Panc1 (cell line): Measurements from ENCODE around the gene FCF1. TPM values are rescaled to one million over a fixed set of nuclear protein-coding genes. Genes with fewer than 3 reads are reported as not detected.

Experiments
- ATAC-seq: fragments of 200-7000 bp; cut with Tn5 transposase; 2 replicates; pipeline ENCODE4 v1.9.1; 2020; ENCODE audit warnings: mild to moderate bottlenecking, moderate library complexity
- BruUV-seq: library from RNA; stranded (reverse); fragments of 400-500 nt; replicated peaks from 2 replicates; lab custom pipeline; 2021; lab: Mats Ljungman, UMichigan
- CTCF ChIA-PET: fragments of 300-600 bp; sonication (Branson Sonifier 250); formaldehyde crosslinking; loops from one replicate; lab custom pipeline; 2022; ENCODE audit warnings: antibody characterized with exemption; lab: Charles Lee
- POLR2A ChIA-PET: fragments of 300-600 bp; sonication (Branson Sonifier 250); formaldehyde crosslinking; loops from one replicate; lab custom pipeline; 2022; ENCODE audit warnings: antibody characterized with exemption; lab: Charles Lee
- DNase-seq: peaks from one replicate; pipeline ENCODE4 v3.0.0-alpha.2; 2010; ENCODE audit warnings: low read depth, low spot score
- H3K27ac ChIP-seq: 2 replicates; pipeline ENCODE4 v1.5.1; 2011; ENCODE audit warnings: mild to moderate bottlenecking, low read length, inconsistent platforms
- H3K27me3 ChIP-seq: fragments of 200-500 bp; sonication (Bioruptor generic); 2 replicates; pipeline ENCODE4 v1.6.0; 2014; ENCODE audit warnings: low read length, inconsistent platforms; ENCODE audit not compliant: control insufficient read depth, insufficient read depth
- H3K36me3 ChIP-seq: fragments of 200-500 bp; sonication (Bioruptor generic); 2 replicates; pipeline ENCODE4 v1.5.1; 2014; ENCODE audit warnings: inconsistent platforms, mild to moderate bottlenecking, low read length, moderate library complexity; ENCODE audit not compliant: control insufficient read depth, insufficient read depth
- H3K4me1 ChIP-seq: 2 replicates; pipeline ENCODE4 v1.5.1; 2011; ENCODE audit warnings: inconsistent platforms, mild to moderate bottlenecking, low read length, moderate library complexity; ENCODE audit not compliant: control insufficient read depth, insufficient read depth
- H3K4me3 ChIP-seq, 2 experiments: 2 replicates each; pipeline ENCODE4 v1.5.1; 2011 to 2012; ENCODE audit warnings: low read depth in 2 of 2, low read length in 2 of 2, mild to moderate bottlenecking in 2 of 2, inconsistent platforms in 1 of 2, moderate library complexity in 1 of 2
- H3K9me3 ChIP-seq: fragments of 200-500 bp; sonication (Bioruptor generic); 2 replicates; pipeline ENCODE4 v1.5.1; 2014; ENCODE audit warnings: low read depth, mild to moderate bottlenecking, inconsistent platforms, low read length, moderate library complexity; ENCODE audit not compliant: control insufficient read depth, insufficient read depth
- POLR2AphosphoS5 ChIP-seq: IDR thresholded peaks from 2 replicates; pipeline ENCODE4 v1.6.1; 2012; ENCODE audit warnings: mild to moderate bottlenecking, low read depth, low read length, moderate library complexity
- SIN3A ChIP-seq: IDR thresholded peaks from 2 replicates; pipeline ENCODE4 v1.6.1; 2012; ENCODE audit warnings: low read depth, mild to moderate bottlenecking, low read length, moderate library complexity, borderline replicate concordance; ENCODE audit not compliant: insufficient read depth
- TCF7L2 ChIP-seq: IDR thresholded peaks from 2 replicates; pipeline ENCODE4 v1.6.1; 2011; ENCODE audit warnings: mild to moderate bottlenecking, low read depth, low read length, inconsistent platforms
- in situ Hi-C: cut with HindIII; loops from 2 replicates; pipeline ENCODE4 v1.10.0; 2016; ENCODE audit warnings: low sequenced_read_pairs, low pct_unique_long_range_greater_than_20kb
- intact Hi-C: fragments of 100-400 bp; cut with micrococcal nuclease; formaldehyde crosslinking; loops from one replicate; pipeline ENCODE4 v1.10.0; 2022; ENCODE audit not compliant: unreplicated experiment
- total RNA-seq: library from RNA; stranded (reverse); gene quantifications from one replicate; pipeline ENCODE4 v1.2.1, GENCODE V29; 2021; ENCODE audit not compliant: unreplicated experiment
- TF ChIP-seq, protein P1 (sequence below), 2 experiments: IDR thresholded peaks; 2 replicates each; pipeline ENCODE4 v1.6.1; 2011 to 2012; ENCODE audit warnings: low read depth in 2 of 2, control low read depth in 1 of 2, low read length in 1 of 2, mild to moderate bottlenecking in 1 of 2, moderate library complexity in 1 of 2; ENCODE audit not compliant: insufficient read depth in 1 of 2
- TF ChIP-seq, protein P2 (sequence below): fragments of 450-650 bp; IDR thresholded peaks from 2 replicates; pipeline ENCODE4 v1.5.1; 2017; ENCODE audit warnings: mild to moderate bottlenecking

The FCF1 gene
- total RNA-seq, 1 experiment from 2014 or later = 41.5 TPM

DNA sequence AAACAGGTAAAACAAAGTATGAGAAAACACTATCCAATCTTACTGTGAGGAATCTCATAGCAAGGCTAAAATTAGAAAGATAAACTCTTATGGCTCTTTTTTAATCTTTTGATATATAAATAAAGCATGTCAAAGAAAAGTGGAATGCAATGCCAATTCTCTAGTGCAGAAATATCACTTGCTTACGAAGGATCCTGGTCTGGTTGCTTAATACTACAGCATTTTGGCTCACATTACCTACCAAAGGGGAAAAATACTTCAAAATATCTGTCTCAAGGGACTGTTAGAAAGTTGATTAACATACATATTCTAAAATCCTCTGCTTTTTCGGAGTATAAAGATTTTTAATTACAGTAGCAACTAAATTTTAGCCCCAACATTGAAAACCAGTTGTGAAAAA is 21.5 kb upstream of the FCF1 start:
- H3K4me3 ChIP-seq = no peak overlapping the region
- no peak for TF ChIP-seq TCF7L2
- TF ChIP-seq, protein P1, sequence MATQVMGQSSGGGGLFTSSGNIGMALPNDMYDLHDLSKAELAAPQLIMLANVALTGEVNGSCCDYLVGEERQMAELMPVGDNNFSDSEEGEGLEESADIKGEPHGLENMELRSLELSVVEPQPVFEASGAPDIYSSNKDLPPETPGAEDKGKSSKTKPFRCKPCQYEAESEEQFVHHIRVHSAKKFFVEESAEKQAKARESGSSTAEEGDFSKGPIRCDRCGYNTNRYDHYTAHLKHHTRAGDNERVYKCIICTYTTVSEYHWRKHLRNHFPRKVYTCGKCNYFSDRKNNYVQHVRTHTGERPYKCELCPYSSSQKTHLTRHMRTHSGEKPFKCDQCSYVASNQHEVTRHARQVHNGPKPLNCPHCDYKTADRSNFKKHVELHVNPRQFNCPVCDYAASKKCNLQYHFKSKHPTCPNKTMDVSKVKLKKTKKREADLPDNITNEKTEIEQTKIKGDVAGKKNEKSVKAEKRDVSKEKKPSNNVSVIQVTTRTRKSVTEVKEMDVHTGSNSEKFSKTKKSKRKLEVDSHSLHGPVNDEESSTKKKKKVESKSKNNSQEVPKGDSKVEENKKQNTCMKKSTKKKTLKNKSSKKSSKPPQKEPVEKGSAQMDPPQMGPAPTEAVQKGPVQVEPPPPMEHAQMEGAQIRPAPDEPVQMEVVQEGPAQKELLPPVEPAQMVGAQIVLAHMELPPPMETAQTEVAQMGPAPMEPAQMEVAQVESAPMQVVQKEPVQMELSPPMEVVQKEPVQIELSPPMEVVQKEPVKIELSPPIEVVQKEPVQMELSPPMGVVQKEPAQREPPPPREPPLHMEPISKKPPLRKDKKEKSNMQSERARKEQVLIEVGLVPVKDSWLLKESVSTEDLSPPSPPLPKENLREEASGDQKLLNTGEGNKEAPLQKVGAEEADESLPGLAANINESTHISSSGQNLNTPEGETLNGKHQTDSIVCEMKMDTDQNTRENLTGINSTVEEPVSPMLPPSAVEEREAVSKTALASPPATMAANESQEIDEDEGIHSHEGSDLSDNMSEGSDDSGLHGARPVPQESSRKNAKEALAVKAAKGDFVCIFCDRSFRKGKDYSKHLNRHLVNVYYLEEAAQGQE (IDR thresholded peaks at IDR 0.05; ENCODE audit: insufficient read depth in 1 of 2, low read depth in 2 of 2, low read length in 1 of 2) = no peak
- ChIA-PET CTCF (no interaction called here), POLR2A (no interaction called here)
- intact Hi-C loops (no loop called here), in situ Hi-C loops (no loop called here)
- H3K27ac ChIP-seq = no peak overlapping the region
- no peaks in the 10 kb centered on the region for H3K4me1 ChIP-seq
- peaks cover 2% of the 10 kb centered on the region for H3K36me3 ChIP-seq
- no peak for ATAC-seq
- no TSS peak for BruUV-seq
- no peaks in the 10 kb centered on the region for H3K27me3 ChIP-seq
- no peaks in the 10 kb centered on the region for H3K9me3 ChIP-seq
- no peak for DNase-seq

DNA sequence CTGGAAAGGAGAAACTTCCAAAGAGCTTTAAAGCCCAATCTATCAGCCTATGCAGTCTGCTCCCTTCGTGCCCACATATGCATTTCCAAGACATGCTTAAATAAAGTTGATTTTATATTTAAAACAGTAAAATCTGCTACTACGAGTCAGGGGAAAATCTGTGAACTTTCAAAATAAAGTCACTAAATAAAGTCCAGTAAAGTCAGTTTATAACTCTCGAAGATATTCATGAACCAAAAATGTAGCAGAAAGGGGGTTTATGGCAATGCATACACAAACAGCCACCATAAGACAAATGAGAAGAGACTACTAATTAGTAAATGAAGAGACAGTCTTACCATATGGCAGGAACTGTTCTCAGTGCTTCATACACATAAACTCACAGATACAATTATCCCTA is 19.8 kb upstream of the FCF1 start:
- POLR2A ChIA-PET = no interaction called here

More for the DNA sequence above, 19.8 kb upstream of the FCF1 start:
- BruUV-seq = no TSS peak
- CTCF ChIA-PET = no interaction called here
- Histone ChIP-seq H3K27ac (no peak overlapping the region), H3K4me3 (no peak overlapping the region), H3K9me3 (no peaks in the 10 kb centered on the region), H3K4me1 (no peaks in the 10 kb centered on the region), H3K36me3 (peaks cover 2% of the 10 kb centered on the region; the same call in 1 of the 2 replicates), H3K27me3 (no peaks in the 10 kb centered on the region)
- in situ Hi-C loops = no loop called here
- intact Hi-C loops = no loop called here
- ATAC-seq (no peak), DNase-seq (no peak)
- TF ChIP-seq, protein P1 (IDR thresholded peaks at IDR 0.05; ENCODE audit: insufficient read depth in 1 of 2, low read depth in 2 of 2, low read length in 1 of 2) = no peak
- TF ChIP-seq TCF7L2 (no peak), POLR2AphosphoS5 (no peak), SIN3A (no peak)
- TF ChIP-seq, protein P2, sequence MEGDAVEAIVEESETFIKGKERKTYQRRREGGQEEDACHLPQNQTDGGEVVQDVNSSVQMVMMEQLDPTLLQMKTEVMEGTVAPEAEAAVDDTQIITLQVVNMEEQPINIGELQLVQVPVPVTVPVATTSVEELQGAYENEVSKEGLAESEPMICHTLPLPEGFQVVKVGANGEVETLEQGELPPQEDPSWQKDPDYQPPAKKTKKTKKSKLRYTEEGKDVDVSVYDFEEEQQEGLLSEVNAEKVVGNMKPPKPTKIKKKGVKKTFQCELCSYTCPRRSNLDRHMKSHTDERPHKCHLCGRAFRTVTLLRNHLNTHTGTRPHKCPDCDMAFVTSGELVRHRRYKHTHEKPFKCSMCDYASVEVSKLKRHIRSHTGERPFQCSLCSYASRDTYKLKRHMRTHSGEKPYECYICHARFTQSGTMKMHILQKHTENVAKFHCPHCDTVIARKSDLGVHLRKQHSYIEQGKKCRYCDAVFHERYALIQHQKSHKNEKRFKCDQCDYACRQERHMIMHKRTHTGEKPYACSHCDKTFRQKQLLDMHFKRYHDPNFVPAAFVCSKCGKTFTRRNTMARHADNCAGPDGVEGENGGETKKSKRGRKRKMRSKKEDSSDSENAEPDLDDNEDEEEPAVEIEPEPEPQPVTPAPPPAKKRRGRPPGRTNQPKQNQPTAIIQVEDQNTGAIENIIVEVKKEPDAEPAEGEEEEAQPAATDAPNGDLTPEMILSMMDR = no peak
